Breast epithelium (tissue), 3 donors: ENCODE results near the gene FANCC.

Source experiments
- CTCF ChIP-seq, 3 donors: fragments of 450-650 bp; IDR thresholded peaks; one replicate each; pipeline ENCODE4 v1.5.1; 2016 to 2017; ENCODE audit warnings: antibody characterized with exemption in 3 of 3, mild to moderate bottlenecking in 3 of 3, moderate library complexity in 3 of 3
- POLR2AphosphoS5 ChIP-seq, 3 donors: sonication (generic); formaldehyde crosslinking; IDR thresholded peaks; one replicate each; pipeline ENCODE4 v1.6.1; 2017; ENCODE audit warnings: antibody characterized with exemption in 3 of 3

- TF ChIP-seq CTCF (IDR thresholded peaks at IDR 0.05), result no peak
- no peak for TF ChIP-seq POLR2AphosphoS5 (IDR thresholded peaks at IDR 0.05)
Observed at GRCh38 chr9:95107976-95108375, 209.5 kb downstream of the FANCC start.
